Retinal pigment epithelial cell (primary cell): ENCODE data around the gene OR51V1.

Source experiments
- DNase-seq: peaks from one replicate; pipeline ENCODE4 v3.0.0-alpha.2; 2010; ENCODE audit warnings: low read depth
- H3K4me3 ChIP-seq: 2 replicates; pipeline ENCODE4 v1.5.1; 2011; ENCODE audit warnings: mild to moderate bottlenecking, low read length, control low read depth, moderate library complexity
- TF ChIP-seq, protein P1 (sequence below): conservative IDR thresholded peaks from 2 replicates; pipeline ENCODE4 v1.5.1; 2011; ENCODE audit warnings: low read depth, low read length, control low read depth, inconsistent platforms

OR51V1 gene

DNA sequence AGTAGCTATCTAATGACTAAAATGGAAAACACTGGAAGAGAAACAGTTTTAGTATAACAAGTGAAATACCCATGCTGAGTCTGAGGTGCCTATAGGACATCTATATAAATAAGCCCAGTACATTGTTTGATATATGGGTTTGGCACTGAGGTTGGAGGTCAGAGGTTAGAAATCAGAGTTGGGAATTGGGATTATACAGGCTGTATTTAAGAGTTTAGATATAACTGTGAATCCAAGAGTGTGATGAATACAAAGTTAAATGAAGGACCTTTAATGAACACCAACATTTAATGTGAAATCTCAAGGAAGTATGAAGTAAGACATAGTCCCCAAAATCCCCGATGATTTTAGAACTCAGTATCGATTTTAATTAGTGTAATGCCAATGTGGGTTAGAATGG lies 36.9 kb upstream of the OR51V1 start:
- TF ChIP-seq, protein P1, sequence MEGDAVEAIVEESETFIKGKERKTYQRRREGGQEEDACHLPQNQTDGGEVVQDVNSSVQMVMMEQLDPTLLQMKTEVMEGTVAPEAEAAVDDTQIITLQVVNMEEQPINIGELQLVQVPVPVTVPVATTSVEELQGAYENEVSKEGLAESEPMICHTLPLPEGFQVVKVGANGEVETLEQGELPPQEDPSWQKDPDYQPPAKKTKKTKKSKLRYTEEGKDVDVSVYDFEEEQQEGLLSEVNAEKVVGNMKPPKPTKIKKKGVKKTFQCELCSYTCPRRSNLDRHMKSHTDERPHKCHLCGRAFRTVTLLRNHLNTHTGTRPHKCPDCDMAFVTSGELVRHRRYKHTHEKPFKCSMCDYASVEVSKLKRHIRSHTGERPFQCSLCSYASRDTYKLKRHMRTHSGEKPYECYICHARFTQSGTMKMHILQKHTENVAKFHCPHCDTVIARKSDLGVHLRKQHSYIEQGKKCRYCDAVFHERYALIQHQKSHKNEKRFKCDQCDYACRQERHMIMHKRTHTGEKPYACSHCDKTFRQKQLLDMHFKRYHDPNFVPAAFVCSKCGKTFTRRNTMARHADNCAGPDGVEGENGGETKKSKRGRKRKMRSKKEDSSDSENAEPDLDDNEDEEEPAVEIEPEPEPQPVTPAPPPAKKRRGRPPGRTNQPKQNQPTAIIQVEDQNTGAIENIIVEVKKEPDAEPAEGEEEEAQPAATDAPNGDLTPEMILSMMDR, result no peak
- DNase-seq, result no peak
- H3K4me3 ChIP-seq, result no peak overlapping the region

DNA sequence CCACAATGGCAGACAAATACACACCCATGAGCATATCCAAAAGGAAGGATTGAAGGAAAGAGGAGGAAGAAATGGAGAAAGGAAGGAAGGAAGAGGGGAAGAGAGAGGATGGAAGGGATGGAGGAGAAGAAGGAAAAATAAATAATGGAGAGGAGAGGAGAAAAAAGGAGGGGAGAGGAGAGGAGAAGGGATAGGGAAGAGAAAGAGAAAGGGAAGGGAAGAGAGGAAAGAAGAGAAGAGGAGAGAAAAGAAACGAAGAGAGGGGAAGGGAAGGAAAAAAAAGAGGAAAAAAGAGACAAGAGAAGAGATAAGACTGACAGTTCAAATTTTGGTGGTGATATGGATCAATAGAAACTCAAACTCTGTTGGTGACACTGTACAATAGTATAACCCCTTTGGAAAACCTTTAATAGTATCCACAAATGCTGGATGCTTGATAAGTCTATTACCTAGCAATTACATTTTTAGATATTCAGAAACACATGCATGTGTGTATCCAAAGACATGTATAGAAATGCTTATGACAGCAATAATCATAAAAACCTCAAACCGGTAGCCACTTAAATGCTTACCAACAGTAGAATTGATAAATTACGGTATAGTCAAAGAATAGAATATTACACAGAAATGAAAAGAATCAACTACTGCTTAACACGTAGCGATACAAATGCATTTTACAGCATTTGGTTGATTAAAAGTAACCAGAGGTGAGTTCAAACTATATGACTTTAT lies 35.0 kb upstream of the OR51V1 start:
- DNase-seq, result no peak
- H3K4me3 ChIP-seq, result no peak overlapping the region
- TF ChIP-seq, protein P1, result no peak

DNA sequence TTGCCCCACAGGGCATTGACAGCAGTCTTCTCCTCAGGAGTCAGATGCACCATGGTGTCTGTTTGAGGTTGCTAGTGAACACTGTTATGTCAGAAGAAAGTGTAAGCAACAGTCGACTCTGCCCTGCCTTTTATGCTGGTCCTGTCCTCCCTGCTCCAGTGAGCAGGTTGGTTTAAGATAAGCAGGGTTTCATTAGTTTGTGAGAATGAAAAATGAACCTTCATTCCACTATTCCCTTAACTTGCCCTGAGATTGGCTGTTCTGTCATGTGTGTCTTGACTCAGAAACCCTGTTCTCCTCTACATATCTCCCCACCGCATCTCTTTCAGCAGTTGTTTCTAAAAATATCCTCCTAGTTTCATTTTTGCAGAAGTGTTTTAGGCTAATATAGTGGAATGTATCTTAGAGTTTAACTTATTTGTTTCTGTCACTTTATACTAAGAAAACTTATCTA lies 33.9 kb upstream of the OR51V1 start, which contains the start of gene HBD:
TSS of gene HBD (minus strand) at position 103 of the 454 bp plus-strand sequence. CDS start at position 53, 50 bp downstream.
- TF ChIP-seq, protein P1, result no peak
- no peak within 1 kb of the TSS for H3K4me3 ChIP-seq
- DNase-seq, result no peak

DNA sequence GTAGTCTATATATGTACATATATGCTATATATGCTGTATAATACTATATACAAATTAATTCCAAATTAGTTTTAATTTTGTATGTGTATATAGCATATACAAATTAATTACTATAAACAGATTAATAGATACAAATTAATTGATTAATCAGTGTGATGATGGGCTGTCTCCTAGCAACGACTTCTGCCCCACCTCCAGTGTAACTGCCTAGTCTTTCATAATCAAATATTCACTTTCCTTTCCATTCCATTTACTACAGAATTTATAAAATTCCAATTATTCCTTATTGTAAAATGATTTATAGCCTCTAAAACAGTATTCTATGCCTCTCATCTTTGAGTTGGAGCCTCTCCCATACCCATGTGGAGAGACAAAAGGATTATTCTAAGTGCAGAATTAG lies 32.8 kb upstream of the OR51V1 start:
- H3K4me3 ChIP-seq, result no peak overlapping the region
- TF ChIP-seq, protein P1, result no peak

DNA sequence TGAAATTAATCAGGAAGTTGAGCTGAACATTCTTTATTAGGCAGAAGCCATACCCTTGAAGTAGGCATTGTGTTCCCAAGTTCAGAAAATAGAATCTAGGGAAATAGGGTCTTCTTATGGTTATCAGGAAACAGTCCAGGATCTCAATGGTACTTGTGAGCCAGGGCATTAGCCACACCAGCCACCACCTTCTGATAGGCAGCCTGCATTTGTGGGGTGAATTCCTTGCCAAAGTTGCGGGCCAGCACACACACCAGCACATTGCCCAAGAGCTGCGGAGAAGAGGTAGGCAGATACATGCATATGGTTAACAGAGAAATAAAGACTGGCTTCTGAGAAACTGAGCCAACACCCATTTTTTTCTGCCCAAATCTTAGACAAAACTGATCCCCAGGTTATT lies 32.3 kb upstream of the OR51V1 start:
- DNase-seq, result no peak
- TF ChIP-seq, protein P1, result no peak
- no peak overlapping the region for H3K4me3 ChIP-seq

More for the DNA sequence above, 32.8 kb upstream of the OR51V1 start:
- DNase-seq, result no peak

DNA sequence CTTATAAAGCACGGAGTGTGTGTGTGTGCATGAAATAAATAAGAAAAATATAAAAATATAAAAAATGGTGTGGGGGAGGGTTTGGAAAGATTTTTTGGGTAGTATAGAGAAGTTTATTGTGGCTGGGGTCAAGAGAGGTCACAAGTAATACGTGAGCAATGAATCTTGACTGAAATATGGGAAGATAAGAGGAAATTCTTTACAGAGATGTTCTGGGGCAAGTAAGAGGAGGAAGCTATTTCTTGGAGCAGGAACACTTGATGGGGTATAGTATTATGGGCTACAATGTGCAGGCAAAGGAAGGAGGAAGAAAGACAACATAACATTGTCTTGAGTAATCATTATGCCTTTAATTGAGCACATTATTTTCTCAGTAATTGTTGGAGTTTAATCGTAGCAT lies 31.7 kb upstream of the OR51V1 start:
- no peak overlapping the region for H3K4me3 ChIP-seq
- TF ChIP-seq, protein P1, result no peak
- no peak for DNase-seq

DNA sequence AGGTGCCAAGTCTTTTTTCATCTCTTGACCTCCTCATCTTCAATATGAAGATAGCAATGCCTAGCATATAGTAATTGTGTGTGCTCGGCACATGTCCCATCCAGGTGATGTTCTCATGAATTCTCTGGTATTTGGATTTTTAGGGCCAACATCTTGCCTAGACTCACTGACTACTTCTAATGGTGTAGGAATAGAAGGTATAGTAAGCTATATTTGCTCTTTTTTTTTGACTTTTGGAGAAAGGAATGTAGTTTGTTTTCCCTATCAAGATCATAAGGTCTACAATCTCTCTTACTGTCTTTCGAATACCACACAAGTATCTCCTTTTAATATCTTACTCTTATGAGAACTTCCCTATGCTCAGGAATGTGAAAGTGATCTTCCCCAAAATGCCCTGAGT lies 30.6 kb upstream of the OR51V1 start:
- DNase-seq, result no peak
- no peak overlapping the region for H3K4me3 ChIP-seq
- TF ChIP-seq, protein P1, result no peak
